Stimulated activated CD8-positive, alpha-beta memory T cell treated with anti-CD3 and anti-CD28 coated beads, Interleukin-7, amount 100 ng/mL, for 48 hours (primary cell): ENCODE results near the gene GOLPH3.

Experiments
- DNase-seq, 2 donors: peaks; one replicate each; pipeline ENCODE4 v3.0.0-alpha.2; 2020; ENCODE audit warnings: low read depth in 1 of 2; ENCODE audit errors: extremely low read depth in 1 of 2

Gene GOLPH3

GRCh38 chr5:32076699-32077695, 97.1 kb downstream of the GOLPH3 start:
- DNase-seq, result peak in 1 of 2 donors; percentile 5
